ENCODE data around the gene BCLAF3. TPM values are rescaled to one million over a fixed set of nuclear protein-coding genes. Genes with fewer than 3 reads are reported as not detected.

BCLAF3 gene
- total RNA-seq, 3 donors from 2014 or later, result 18.1 to 28.5 (median 20.0) TPM

DNA sequence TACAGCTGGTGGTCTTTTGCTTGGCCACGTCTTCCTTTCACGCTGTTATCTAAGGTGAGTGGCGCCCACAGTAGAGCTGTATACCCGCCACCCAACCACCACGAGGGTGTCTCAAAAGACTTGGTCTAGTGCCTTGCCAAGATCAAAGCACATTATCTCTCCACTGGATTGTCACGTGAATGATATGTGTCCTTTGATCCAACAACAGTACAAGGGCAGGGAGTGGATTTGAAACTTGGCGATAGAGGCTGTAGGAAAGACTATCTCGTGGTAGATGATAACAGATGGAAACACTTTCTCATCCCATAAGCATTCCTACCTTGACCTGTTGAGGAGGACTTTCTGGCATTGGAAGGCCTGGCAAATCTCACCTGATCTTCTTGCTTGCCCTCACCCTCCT, 37.7 kb upstream of the BCLAF3 start:
- TF ChIP-seq CTCF (IDR thresholded peaks at IDR 0.05), result no peak
- no peak overlapping the region for H3K4me3 ChIP-seq
- DNase-seq, result no peak

DNA sequence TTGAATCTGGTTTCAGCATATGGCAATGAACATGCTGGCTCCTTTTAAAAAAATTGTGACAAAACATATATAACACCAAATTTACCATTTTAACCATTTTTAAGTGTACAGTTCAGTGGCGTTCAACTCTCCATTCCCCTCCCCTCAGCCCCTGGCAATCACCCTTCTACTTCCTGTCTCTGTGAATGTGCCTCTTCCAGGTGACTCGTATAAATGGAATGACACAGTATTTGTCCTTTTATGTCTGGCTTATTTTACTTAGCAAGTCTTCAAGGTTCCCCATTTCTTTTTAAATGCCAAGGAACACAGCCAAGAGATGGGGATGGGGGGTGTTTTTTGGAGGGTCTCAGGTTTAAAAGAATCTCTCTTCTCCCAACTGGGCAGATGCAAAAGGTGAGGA, 35.4 kb upstream of the BCLAF3 start:
- DNase-seq (no peak), ATAC-seq (no peak)
- intact Hi-C loops (cut with DNase I, micrococcal nuclease), result no loop called here
- Histone ChIP-seq H3K36me3 (ENCODE audit: low read depth) (no peaks in the 10 kb centered on the region), H3K9me3 (no peaks in the 10 kb centered on the region), H3K4me3 (no peak overlapping the region), H3K4me1 (ENCODE audit: low read depth) (no peaks in the 10 kb centered on the region)
- TF ChIP-seq CTCF (IDR thresholded peaks at IDR 0.05), result no peak

More for the DNA sequence above, 37.7 kb upstream of the BCLAF3 start:
- H3K36me3 ChIP-seq (ENCODE audit: low read depth), result no peaks in the 10 kb centered on the region
- H3K9me3 ChIP-seq, result no peaks in the 10 kb centered on the region
- no peaks in the 10 kb centered on the region for H3K4me1 ChIP-seq (ENCODE audit: low read depth)
- intact Hi-C loops (cut with DNase I, micrococcal nuclease), result no loop called here
- no peak for ATAC-seq

- no peaks in the 10 kb centered on the region for H3K36me3 ChIP-seq (ENCODE audit: low read depth)
- TF ChIP-seq CTCF (IDR thresholded peaks at IDR 0.05), result no peak
- no peak for DNase-seq
- no peaks in the 10 kb centered on the region for H3K4me1 ChIP-seq (ENCODE audit: low read depth)
- intact Hi-C loops (cut with DNase I, micrococcal nuclease), result no loop called here
- ATAC-seq, result no peak
- no peaks in the 10 kb centered on the region for H3K9me3 ChIP-seq
- no peak overlapping the region for H3K4me3 ChIP-seq
These were observed 29.0 kb upstream of the BCLAF3 start for GRCh38 chrX:20019672-20020365.

DNA sequence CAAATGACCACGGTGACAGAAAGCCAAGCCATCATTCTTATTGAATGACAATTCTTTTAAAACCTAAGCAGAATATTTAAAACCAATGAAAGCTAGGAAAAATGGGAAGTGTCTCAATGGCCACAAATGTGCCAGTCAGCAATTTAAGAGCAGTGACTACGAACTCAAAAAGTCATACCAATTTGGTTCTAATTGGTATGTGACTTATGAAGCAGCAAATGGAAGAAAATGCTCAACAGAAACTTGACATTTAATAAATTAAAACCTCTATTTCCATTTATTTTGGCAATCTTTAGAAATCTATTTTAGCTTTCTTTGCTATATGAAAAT, 25.7 kb upstream of the BCLAF3 start:
- no peaks in the 10 kb centered on the region for H3K36me3 ChIP-seq (ENCODE audit: low read depth)
- TF ChIP-seq CTCF (IDR thresholded peaks at IDR 0.05), result no peak
- no peak overlapping the region for H3K4me3 ChIP-seq
- ATAC-seq, result no peak
- intact Hi-C loops (cut with DNase I, micrococcal nuclease), result no loop called here
- no peaks in the 10 kb centered on the region for H3K9me3 ChIP-seq
- no peak for DNase-seq
- no peaks in the 10 kb centered on the region for H3K4me1 ChIP-seq (ENCODE audit: low read depth)

- no peak for DNase-seq
- no peak for ATAC-seq
- Histone ChIP-seq H3K9me3 (no peaks in the 10 kb centered on the region), H3K4me1 (ENCODE audit: low read depth) (no peaks in the 10 kb centered on the region), H3K4me3 (no peak overlapping the region), H3K36me3 (ENCODE audit: low read depth) (no peaks in the 10 kb centered on the region)
- TF ChIP-seq CTCF (IDR thresholded peaks at IDR 0.05), result no peak
- intact Hi-C loops (cut with DNase I, micrococcal nuclease), result no loop called here
These were observed 25.2 kb upstream of the BCLAF3 start for GRCh38 chrX:20015945-20016615.

Measured in mucosa of descending colon (tissue), 3 donors.